Body of pancreas (tissue), 4 donors: ENCODE measurements around the gene VPS41. TPM values are rescaled to one million over a fixed set of nuclear protein-coding genes. Genes with fewer than 3 reads are reported as not detected.

Experiments used
- ATAC-seq: fragments of 150-250 bp; one replicate; pipeline ENCODE4 v1.9.1; 2016
- DNase-seq, 4 donors: peaks; one replicate each; pipeline ENCODE4 v3.0.0-alpha.2; 2019
- H3K27ac ChIP-seq, 4 donors: fragments of 200-600 bp; sonication (generic); 1 replicate in 3 of 4; 2 replicates in 1 of 4; pipeline versions ENCODE4 v1.5.1 to v1.6.1; 2016 to 2019; ENCODE audit warnings: mild to moderate bottlenecking in 1 of 4, mixed read lengths in 1 of 4, moderate library complexity in 1 of 4
- H3K27me3 ChIP-seq, 2 donors: fragments of 200-600 bp; sonication (generic); one replicate each; pipeline ENCODE4 v1.6.0; 2016; ENCODE audit warnings: mild to moderate bottlenecking in 1 of 2
- H3K36me3 ChIP-seq, 2 donors: fragments of 200-600 bp; sonication (generic); replicated peaks in 1 of 2; 2 replicates each; pipeline ENCODE4 v1.5.1; 2016; ENCODE audit warnings: low read depth in 2 of 2; ENCODE audit not compliant: insufficient read depth in 1 of 2
- H3K4me1 ChIP-seq: fragments of 200-600 bp; sonication (generic); one replicate; pipeline ENCODE4 v1.6.0; 2016
- H3K4me3 ChIP-seq, 2 donors: fragments of 200-600 bp; sonication (generic); 1 replicate in 1 of 2; 2 replicates in 1 of 2; pipeline ENCODE4 v1.5.1; 2016 to 2019
- H3K9me3 ChIP-seq, 3 donors: fragments of 200-600 bp; sonication (generic); 1 replicate in 2 of 3; 2 replicates in 1 of 3; pipeline ENCODE4 v1.5.1; 2016
- CTCF ChIP-seq, 7 experiments: fragments of 450-650 bp in 4 of 7; fragments of 200-600 bp in 3 of 7; sonication (generic) in 3 of 7; IDR thresholded peaks; one replicate each; pipeline ENCODE4 v1.5.1; 2016 to 2019; ENCODE audit warnings: antibody characterized with exemption in 7 of 7
- POLR2A ChIP-seq, 3 donors: fragments of 450-650 bp; IDR thresholded peaks; one replicate each; pipeline ENCODE4 v1.6.1; 2016; ENCODE audit warnings: antibody characterized with exemption in 3 of 3, mild to moderate bottlenecking in 2 of 3
- WGBS, 2 donors: methylation state at CpG; one replicate each; pipeline ENCODE4 v1.1.5; 2017; 5-methylcytosine and 5-hydroxymethylcytosine counted together
- intact Hi-C: fragments of 100-400 bp; cut with DNase I; formaldehyde crosslinking; loops from one replicate; pipeline ENCODE4 v1.15.1; 2023
- total RNA-seq, 2 donors: library from RNA; depleted of rRNA; stranded (reverse); fragments of >200 nt; gene quantifications; one replicate each; pipeline ENCODE4 v1.1.0, GENCODE V29; 2016

The VPS41 gene
- total RNA-seq, 2 donors from 2014 or later, result 18.1 to 53.2 TPM

- H3K36me3 ChIP-seq, result no peaks in the 10 kb centered on the region
- no peak overlapping the region for H3K27ac ChIP-seq
- no peaks in the 10 kb centered on the region for H3K4me1 ChIP-seq
- no peaks in the 10 kb centered on the region for H3K27me3 ChIP-seq
- DNase-seq (no peak), ATAC-seq (no peak)
- no peaks in the 10 kb centered on the region for H3K9me3 ChIP-seq
- intact Hi-C loops, result no loop called here
- TF ChIP-seq POLR2A (IDR thresholded peaks at IDR 0.05) (no peak), CTCF (IDR thresholded peaks at IDR 0.05) (no peak)
- 24 to 40% methylated on average over 1 of the region's 1 CpG for WGBS, 2 donors
- no peak overlapping the region for H3K4me3 ChIP-seq
Measured at GRCh38 chr7:38938001-38938485, 29.1 kb upstream of the VPS41 start.

- H3K27ac ChIP-seq, result no peak overlapping the region
- 58 to 67% methylated on average over 1 of the region's 1 CpG for WGBS, 2 donors
- ATAC-seq (no peak), DNase-seq (no peak)
- no peaks in the 10 kb centered on the region for H3K9me3 ChIP-seq
- no peaks in the 10 kb centered on the region for H3K36me3 ChIP-seq
- H3K27me3 ChIP-seq, result no peaks in the 10 kb centered on the region
- TF ChIP-seq POLR2A (IDR thresholded peaks at IDR 0.05) (no peak), CTCF (IDR thresholded peaks at IDR 0.05) (no peak)
- H3K4me1 ChIP-seq, result peaks cover 6% of the 10 kb centered on the region
- intact Hi-C loops, result no loop called here
- no peak overlapping the region for H3K4me3 ChIP-seq
Measured at GRCh38 chr7:38936641-38937040, 27.6 kb upstream of the VPS41 start.

- no peak for TF ChIP-seq CTCF (IDR thresholded peaks at IDR 0.05)
- ATAC-seq (no peak), DNase-seq (no peak)
- Histone ChIP-seq H3K27me3 (no peaks in the 10 kb centered on the region), H3K27ac (no peak overlapping the region), H3K4me1 (peaks cover 10% of the 10 kb centered on the region), H3K9me3 (no peaks in the 10 kb centered on the region), H3K4me3 (no peak overlapping the region), H3K36me3 (no peaks in the 10 kb centered on the region)
- intact Hi-C loops, result no loop called here
- WGBS, 2 donors, result 92 to 94% methylated on average over 10 of the region's 10 CpGs
Measured at GRCh38 chr7:38934536-38934935, 25.5 kb upstream of the VPS41 start.

- ATAC-seq (no peak), DNase-seq (no peak)
- TF ChIP-seq POLR2A (IDR thresholded peaks at IDR 0.05) (no peak), CTCF (IDR thresholded peaks at IDR 0.05) (no peak)
- no peaks in the 10 kb centered on the region for H3K27me3 ChIP-seq
- H3K4me3 ChIP-seq, result no peak overlapping the region
- peaks cover 10% of the 10 kb centered on the region for H3K4me1 ChIP-seq
- intact Hi-C loops, result no loop called here
- no peak overlapping the region for H3K27ac ChIP-seq
- WGBS, 2 donors, result 78 to 79% methylated on average over 3 of the region's 3 CpGs
- no peaks in the 10 kb centered on the region for H3K36me3 ChIP-seq
- no peaks in the 10 kb centered on the region for H3K9me3 ChIP-seq
Measured at GRCh38 chr7:38934051-38934450, 25.1 kb upstream of the VPS41 start.

GRCh38 chr7:38932509-38933168, 23.6 kb upstream of the VPS41 start:
- peak; percentile 69 to 92 (median 77) for TF ChIP-seq CTCF (IDR thresholded peaks at IDR 0.05)
- TF ChIP-seq POLR2A (IDR thresholded peaks at IDR 0.05), result no peak
- H3K36me3 ChIP-seq, result no peaks in the 10 kb centered on the region
- peaks cover 10% of the 10 kb centered on the region for H3K4me1 ChIP-seq
- 32 to 35% methylated on average over 6 of the region's 6 CpGs for WGBS, 2 donors
- H3K27ac ChIP-seq, result no peak overlapping the region
- no peak overlapping the region for H3K4me3 ChIP-seq
- ATAC-seq, result no peak
- H3K9me3 ChIP-seq, result no peaks in the 10 kb centered on the region
- no peaks in the 10 kb centered on the region for H3K27me3 ChIP-seq
- DNase-seq, result peak; percentile 58 to 74 (median 68)
- intact Hi-C loops, result no loop called here
